Spleen (tissue), 11 donors: ENCODE data around the gene TRIM2. TPM values are rescaled to one million over a fixed set of nuclear protein-coding genes. Genes with fewer than 3 reads are reported as not detected.

Source experiments
- DNase-seq: peaks from one replicate; pipeline ENCODE4 v3.0.0-alpha.2; 2020
- H3K27ac ChIP-seq, 8 donors: fragments of 200-600 bp; sonication (generic) in 7 of 8; 1 replicate in 4 of 8; 2 replicates in 4 of 8; pipeline versions ENCODE4 v1.5.0 to v1.8.0; 2016 to 2021; ENCODE audit warnings: inconsistent platforms in 4 of 8, mild to moderate bottlenecking in 4 of 8, moderate library complexity in 1 of 8
- H3K27me3 ChIP-seq, 7 donors: fragments of 200-600 bp; sonication (generic) in 6 of 7; replicated peaks in 1 of 7; 1 replicate in 4 of 7; 2 replicates in 3 of 7; pipeline versions ENCODE4 v1.5.0 to v1.8.0; 2016 to 2021; ENCODE audit warnings: inconsistent platforms in 3 of 7, mild to moderate bottlenecking in 1 of 7
- H3K36me3 ChIP-seq, 6 donors: fragments of 200-600 bp; sonication (generic) in 5 of 6; 1 replicate in 4 of 6; 2 replicates in 2 of 6; pipeline versions ENCODE4 v1.5.0 to v1.8.0; 2016 to 2021; ENCODE audit warnings: inconsistent platforms in 2 of 6
- H3K4me1 ChIP-seq, 6 donors: fragments of 200-600 bp; sonication (generic) in 5 of 6; 1 replicate in 3 of 6; 2 replicates in 3 of 6; pipeline versions ENCODE4 v1.5.0 to v1.8.0; 2016 to 2021; ENCODE audit warnings: inconsistent platforms in 3 of 6
- H3K4me3 ChIP-seq, 8 donors: fragments of 200-600 bp; sonication (generic) in 7 of 8; 1 replicate in 4 of 8; 2 replicates in 4 of 8; pipeline versions ENCODE4 v1.5.0 to v1.8.0; 2016 to 2021; ENCODE audit warnings: inconsistent platforms in 4 of 8, mild to moderate bottlenecking in 4 of 8, moderate library complexity in 2 of 8
- H3K9me3 ChIP-seq, 8 donors: fragments of 200-600 bp; sonication (generic) in 7 of 8; 1 replicate in 4 of 8; 2 replicates in 4 of 8; pipeline versions ENCODE4 v1.5.0 to v1.8.0; 2016 to 2021; ENCODE audit warnings: inconsistent platforms in 4 of 8
- CTCF ChIP-seq, 11 experiments: fragments of 200-600 bp in 7 of 11; fragments of 450-650 bp in 4 of 11; sonication (generic) in 4 of 11; IDR thresholded peaks in 8 of 11; conservative IDR thresholded peaks in 3 of 11; 1 replicate in 7 of 11; 2 replicates in 4 of 11; pipeline versions ENCODE4 v1.4.0 to v1.8.0; 2016 to 2021; ENCODE audit warnings: antibody characterized with exemption in 11 of 11, inconsistent platforms in 4 of 11, mild to moderate bottlenecking in 1 of 11
- POLR2A ChIP-seq, 3 donors: fragments of 450-650 bp; IDR thresholded peaks; one replicate each; pipeline ENCODE4 v1.5.1; 2017; ENCODE audit warnings: antibody characterized with exemption in 3 of 3, mild to moderate bottlenecking in 1 of 3
- POLR2AphosphoS5 ChIP-seq, 3 donors: sonication (generic); formaldehyde crosslinking; IDR thresholded peaks; one replicate each; pipeline ENCODE4 v1.5.1; 2017; ENCODE audit warnings: antibody characterized with exemption in 3 of 3
- WGBS, 5 donors: extraction: QIAGEN DNeasy Blood & Tissue Kit in 3 of 5; methylation state at CpG; one replicate each; pipeline versions ENCODE4 v1.1.5 to v1.1.7; 2013 to 2018; 5-methylcytosine and 5-hydroxymethylcytosine counted together
- intact Hi-C: fragments of 100-400 bp; cut with DNase I; formaldehyde crosslinking; loops from one replicate; pipeline ENCODE4 v1.15.0; 2023; ENCODE audit warnings: low total_unique reads
- polyA plus RNA-seq, 3 donors: library from polyadenylated mRNA; stranded (reverse); fragments of 200-250 nt; gene quantifications; one replicate each; pipeline ENCODE4 v1.2.1, GENCODE V29; 2013
- total RNA-seq, 7 donors: library from RNA; depleted of rRNA in 3 of 7; stranded (reverse); fragments of >200 nt in 3 of 7; fragmentation: NEBNext Ultra II Directional in 4 of 7; extraction: Animal tissue kit (Norgen Biotek cat#: 25700) in 4 of 7; gene quantifications; one replicate each; pipeline versions ENCODE4 v1.1.0 to v1.2.1, GENCODE V29; 2016 to 2021
- donor health status: healthy with polysubstance abuse.
- donor health status: DM: no; HTN: no; CAD: no; lungs with moderate emphysema.
- donor health status: DM: no; HTN: no; CAD: no.
- donor health status: Bipolar disorder and iron deficiency.
- donor health status: healthy.
- donor health status: DM: no; HTN: no; CAD: no.
- donor health status: DM: yes; HTN: yes; CAD: no.

Gene TRIM2
- total and polyA plus RNA-seq, 10 donors: 3.2 to 77.9 (median 45.3) TPM

DNA sequence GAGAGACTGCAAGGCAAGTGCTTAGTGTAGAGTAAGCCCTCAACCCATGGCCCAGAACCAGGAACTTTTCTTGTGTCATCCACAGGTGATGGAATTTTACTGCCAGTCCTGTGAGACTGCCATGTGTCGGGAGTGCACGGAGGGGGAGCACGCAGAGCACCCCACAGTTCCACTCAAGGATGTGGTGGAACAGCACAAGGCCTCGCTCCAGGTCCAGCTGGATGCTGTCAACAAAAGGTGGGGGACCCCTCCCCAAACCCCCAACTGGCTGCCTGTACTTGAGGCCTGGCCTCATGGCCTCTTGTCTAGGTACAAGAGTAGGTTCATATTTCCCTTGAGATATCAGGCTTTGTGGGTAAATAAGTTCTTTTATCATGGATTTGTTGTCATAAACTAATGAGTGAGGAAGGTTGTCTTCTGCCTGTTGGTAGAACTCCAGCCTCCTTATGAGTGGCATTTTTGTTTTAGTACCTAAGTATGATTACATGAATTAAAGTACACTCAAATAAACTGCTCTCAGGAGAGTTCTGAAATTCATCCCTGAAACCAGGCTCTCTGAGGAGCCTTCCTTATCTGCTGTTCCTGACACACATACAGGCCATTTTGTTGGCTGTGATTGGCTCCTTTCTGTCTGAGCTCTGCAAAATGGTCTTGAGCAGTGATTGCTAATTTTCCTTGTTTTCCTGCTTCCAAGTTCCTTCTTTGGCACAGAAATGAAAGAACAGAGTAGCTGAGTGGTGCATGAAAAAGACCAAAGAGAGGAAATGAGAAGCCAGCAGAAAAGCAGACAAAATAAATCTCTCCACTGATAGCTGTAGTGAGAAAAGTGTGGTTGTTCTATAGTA is 88.9 kb downstream of the TRIM2 start:
- intact Hi-C loops: no loop called here

GRCh38 chr4:153293742-153294057 is 89.5 kb downstream of the TRIM2 start:
- no peak overlapping the region for H3K27ac ChIP-seq
- H3K4me3 ChIP-seq: no peak overlapping the region
- intact Hi-C loops: no loop called here
- H3K27me3 ChIP-seq: no peaks in the 10 kb centered on the region
- 82 to 94% (median 88%) methylated on average over 5 of the region's 5 CpGs for WGBS, 5 donors
- H3K4me1 ChIP-seq: no peaks in the 10 kb centered on the region
- peaks cover 0 to 3% (median 0%) of the 10 kb centered on the region in 8 donors for H3K9me3 ChIP-seq
- TF ChIP-seq POLR2A (IDR thresholded peaks at IDR 0.05): no peak
- H3K36me3 ChIP-seq: peaks cover 0 to 33% (median 12%) of the 10 kb centered on the region in 6 donors
- DNase-seq: no peak

More for the DNA sequence above, 88.9 kb downstream of the TRIM2 start:
- 90 to 100% (median 95%) methylated on average over 2 to 4 of the region's 4 CpGs for WGBS, 5 donors
- Histone ChIP-seq H3K9me3 (peaks cover 0 to 8% (median 3%) of the 10 kb centered on the region in 8 donors), H3K36me3 (peaks cover 0 to 31% (median 12%) of the 10 kb centered on the region in 6 donors), H3K27me3 (no peaks in the 10 kb centered on the region), H3K27ac (no peak overlapping the region), H3K4me1 (no peaks in the 10 kb centered on the region), H3K4me3 (no peak overlapping the region)
- DNase-seq: no peak
- no peak for TF ChIP-seq POLR2A (IDR thresholded peaks at IDR 0.05)
- TF ChIP-seq CTCF (IDR thresholded peaks at IDR 0.05 in 8 of 11, conservative IDR thresholded peaks at IDR 0.05 in 3 of 11): no peak
- TF ChIP-seq POLR2AphosphoS5 (IDR thresholded peaks at IDR 0.05): no peak

GRCh38 chr4:153294631-153295030 is 90.4 kb downstream of the TRIM2 start:
- WGBS, 5 donors: 62 to 85% (median 82%) methylated on average over 1 of the region's 1 CpG

DNA sequence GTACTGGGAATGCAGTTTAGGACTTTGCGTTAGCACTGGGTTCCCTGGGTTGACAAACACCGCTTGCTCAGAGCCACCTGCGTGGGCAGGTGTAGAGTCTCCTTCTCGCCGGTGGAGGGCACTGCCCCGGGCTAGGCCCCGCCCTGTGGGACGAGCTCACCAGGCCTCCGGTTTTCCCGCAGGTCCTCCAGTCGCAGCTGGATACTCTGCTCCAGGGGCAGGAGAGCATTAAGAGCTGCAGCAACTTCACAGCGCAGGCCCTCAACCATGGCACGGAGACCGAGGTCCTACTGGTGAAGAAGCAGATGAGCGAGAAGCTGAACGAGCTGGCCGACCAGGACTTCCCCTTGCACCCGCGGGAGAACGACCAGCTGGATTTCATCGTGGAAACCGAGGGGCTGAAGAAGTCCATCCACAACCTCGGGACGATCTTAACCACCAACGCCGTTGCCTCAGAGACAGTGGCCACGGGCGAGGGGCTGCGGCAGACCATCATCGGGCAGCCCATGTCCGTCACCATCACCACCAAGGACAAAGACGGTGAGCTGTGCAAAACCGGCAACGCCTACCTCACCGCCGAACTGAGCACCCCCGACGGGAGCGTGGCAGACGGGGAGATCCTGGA is 91.0 kb downstream of the TRIM2 start:
- intact Hi-C loops: no loop called here
- 93 to 98% (median 95%) methylated on average over 22 to 40 of the region's 40 CpGs for WGBS, 5 donors
- DNase-seq: no peak
- TF ChIP-seq POLR2A (IDR thresholded peaks at IDR 0.05) (no peak), POLR2AphosphoS5 (IDR thresholded peaks at IDR 0.05) (no peak), CTCF (IDR thresholded peaks at IDR 0.05 in 8 of 11, conservative IDR thresholded peaks at IDR 0.05 in 3 of 11) (no peak)
- no peak overlapping the region for H3K27ac ChIP-seq
- H3K36me3 ChIP-seq: peaks cover 0 to 49% (median 16%) of the 10 kb centered on the region in 6 donors
- H3K27me3 ChIP-seq: no peaks in the 10 kb centered on the region
- H3K4me1 ChIP-seq: no peaks in the 10 kb centered on the region
- no peak overlapping the region for H3K4me3 ChIP-seq
- H3K9me3 ChIP-seq: peaks cover 0 to 13% (median 9%) of the 10 kb centered on the region in 8 donors

More at GRCh38 chr4:153294631-153295030, 90.4 kb downstream of the TRIM2 start:
- DNase-seq: no peak
- Histone ChIP-seq H3K4me3 (no peak overlapping the region), H3K9me3 (peaks cover 0 to 7% (median 3%) of the 10 kb centered on the region in 8 donors), H3K27me3 (no peaks in the 10 kb centered on the region), H3K36me3 (peaks cover 0 to 43% (median 13%) of the 10 kb centered on the region in 6 donors), H3K4me1 (no peaks in the 10 kb centered on the region), H3K27ac (no peak overlapping the region)
- intact Hi-C loops: no loop called here
- TF ChIP-seq CTCF (IDR thresholded peaks at IDR 0.05 in 8 of 11, conservative IDR thresholded peaks at IDR 0.05 in 3 of 11): no peak
- TF ChIP-seq POLR2A (IDR thresholded peaks at IDR 0.05): no peak
- TF ChIP-seq POLR2AphosphoS5 (IDR thresholded peaks at IDR 0.05): no peak
